ENCODE measurements around the gene GRAP2. TPM values are rescaled to one million over a fixed set of nuclear protein-coding genes. Genes with fewer than 3 reads are reported as not detected.

GRAP2 gene
- total RNA-seq, 4 donors from 2014 or later: 0.76 to 11.1 (median 1.1) TPM

GRCh38 chr22:39942439-39943230 lies 41.8 kb downstream of the GRAP2 start:
- no peak overlapping the region for H3K27ac ChIP-seq
- peaks cover 0 to 12% (median 0%) of the 10 kb centered on the region in 4 donors for H3K27me3 ChIP-seq
- H3K4me1 ChIP-seq: peaks cover 0 to 11% (median 0%) of the 10 kb centered on the region in 3 donors
- WGBS, 2 donors: 82 to 89% methylated on average over 8 of the region's 8 CpGs
- TF ChIP-seq POLR2A (IDR thresholded peaks at IDR 0.05): no peak
- TF ChIP-seq, protein P1, sequence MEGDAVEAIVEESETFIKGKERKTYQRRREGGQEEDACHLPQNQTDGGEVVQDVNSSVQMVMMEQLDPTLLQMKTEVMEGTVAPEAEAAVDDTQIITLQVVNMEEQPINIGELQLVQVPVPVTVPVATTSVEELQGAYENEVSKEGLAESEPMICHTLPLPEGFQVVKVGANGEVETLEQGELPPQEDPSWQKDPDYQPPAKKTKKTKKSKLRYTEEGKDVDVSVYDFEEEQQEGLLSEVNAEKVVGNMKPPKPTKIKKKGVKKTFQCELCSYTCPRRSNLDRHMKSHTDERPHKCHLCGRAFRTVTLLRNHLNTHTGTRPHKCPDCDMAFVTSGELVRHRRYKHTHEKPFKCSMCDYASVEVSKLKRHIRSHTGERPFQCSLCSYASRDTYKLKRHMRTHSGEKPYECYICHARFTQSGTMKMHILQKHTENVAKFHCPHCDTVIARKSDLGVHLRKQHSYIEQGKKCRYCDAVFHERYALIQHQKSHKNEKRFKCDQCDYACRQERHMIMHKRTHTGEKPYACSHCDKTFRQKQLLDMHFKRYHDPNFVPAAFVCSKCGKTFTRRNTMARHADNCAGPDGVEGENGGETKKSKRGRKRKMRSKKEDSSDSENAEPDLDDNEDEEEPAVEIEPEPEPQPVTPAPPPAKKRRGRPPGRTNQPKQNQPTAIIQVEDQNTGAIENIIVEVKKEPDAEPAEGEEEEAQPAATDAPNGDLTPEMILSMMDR (IDR thresholded peaks at IDR 0.05): no peak
- H3K36me3 ChIP-seq: no peaks in the 10 kb centered on the region
- H3K4me3 ChIP-seq: no peak overlapping the region
- DNase-seq: no peak
- intact Hi-C loops (cut with DNase I): no loop called here
- no peaks in the 10 kb centered on the region for H3K9me3 ChIP-seq

- TF ChIP-seq, protein P1 (IDR thresholded peaks at IDR 0.05): no peak
- TF ChIP-seq POLR2A (IDR thresholded peaks at IDR 0.05): no peak
- Histone ChIP-seq H3K36me3 (no peaks in the 10 kb centered on the region), H3K4me3 (no peak overlapping the region), H3K9me3 (no peaks in the 10 kb centered on the region), H3K27me3 (peaks cover 0 to 5% (median 0%) of the 10 kb centered on the region in 4 donors), H3K4me1 (peaks cover 0 to 9% (median 0%) of the 10 kb centered on the region in 3 donors), H3K27ac (no peak overlapping the region)
- DNase-seq: no peak
- 80 to 87% methylated on average over 5 of the region's 5 CpGs for WGBS, 2 donors
- intact Hi-C loops (cut with DNase I): no loop called here
These were observed 42.5 kb downstream of the GRAP2 start for GRCh38 chr22:39943337-39943736.

GRCh38 chr22:39943953-39944872 lies 43.3 kb downstream of the GRAP2 start:
- TF ChIP-seq POLR2A (IDR thresholded peaks at IDR 0.05): no peak
- WGBS, 2 donors: 83 to 89% methylated on average over 7 to 11 of the region's 11 CpGs
- no peaks in the 10 kb centered on the region for H3K36me3 ChIP-seq
- intact Hi-C loops (cut with DNase I): no loop called here
- H3K27me3 ChIP-seq: no peaks in the 10 kb centered on the region
- DNase-seq: no peak
- no peaks in the 10 kb centered on the region for H3K9me3 ChIP-seq
- H3K27ac ChIP-seq: no peak overlapping the region
- H3K4me1 ChIP-seq: peaks cover 0 to 8% (median 0%) of the 10 kb centered on the region in 3 donors
- no peak overlapping the region for H3K4me3 ChIP-seq

DNA sequence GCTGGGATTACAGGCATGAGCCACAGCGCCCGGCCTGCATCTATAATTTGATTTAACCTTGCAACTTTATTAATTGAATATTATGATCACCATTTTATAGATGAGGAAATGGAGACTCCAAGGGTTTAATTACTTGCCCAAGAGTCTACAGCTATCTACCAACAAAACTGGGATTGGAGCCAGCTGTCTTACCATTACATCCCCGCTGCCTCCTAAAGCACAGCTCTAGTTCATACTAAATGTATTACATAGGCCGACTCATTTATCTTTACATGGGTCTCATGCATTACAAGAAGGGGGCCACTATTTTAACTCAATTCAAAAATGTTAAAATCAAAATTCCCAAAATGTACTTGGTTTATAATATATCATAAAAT lies 45.2 kb downstream of the GRAP2 start:
- Histone ChIP-seq H3K36me3 (no peaks in the 10 kb centered on the region), H3K27ac (no peak overlapping the region), H3K9me3 (no peaks in the 10 kb centered on the region), H3K4me3 (no peak overlapping the region), H3K4me1 (peaks cover 0 to 8% (median 0%) of the 10 kb centered on the region in 3 donors), H3K27me3 (peaks cover 0 to 4% (median 0%) of the 10 kb centered on the region in 4 donors)
- no peak for TF ChIP-seq POLR2A (IDR thresholded peaks at IDR 0.05)
- TF ChIP-seq, protein P1 (IDR thresholded peaks at IDR 0.05): no peak
- no peak for DNase-seq
- 91 to 96% methylated on average over 4 of the region's 4 CpGs for WGBS, 2 donors
- intact Hi-C loops (cut with DNase I): no loop called here

GRCh38 chr22:39946503-39947219 lies 45.8 kb downstream of the GRAP2 start:
- WGBS, 2 donors: 66 to 70% methylated on average over 8 of the region's 8 CpGs
- Histone ChIP-seq H3K27ac (peak overlapping the region in 1 of 4 donors; percentile 21), H3K27me3 (peaks cover 0 to 4% (median 0%) of the 10 kb centered on the region in 4 donors), H3K36me3 (no peaks in the 10 kb centered on the region), H3K4me3 (no peak overlapping the region), H3K4me1 (peaks cover 0 to 8% (median 0%) of the 10 kb centered on the region in 3 donors), H3K9me3 (no peaks in the 10 kb centered on the region)
- intact Hi-C loops (cut with DNase I): no loop called here
- TF ChIP-seq, protein P1 (IDR thresholded peaks at IDR 0.05): no peak
- no peak for TF ChIP-seq POLR2A (IDR thresholded peaks at IDR 0.05)
- no peak for DNase-seq
